ENCODE data around the gene SULT1C3. TPM values are rescaled to one million over a fixed set of nuclear protein-coding genes. Genes with fewer than 3 reads are reported as not detected.

Gene SULT1C3
- total RNA-seq: not detected
- not detected for polyA plus RNA-seq

- Histone ChIP-seq H3K27me3 (ENCODE audit: control insufficient read depth in 4 of 4, insufficient read depth in 4 of 4, low read length in 3 of 4) (no peaks in the 10 kb centered on the region), H3K27ac (ENCODE audit: low read depth in 1 of 2, low read length in 2 of 2) (no peak within 1 kb of the TSS), H3K4me1 (ENCODE audit: control insufficient read depth in 4 of 4, insufficient read depth in 4 of 4, low read length in 3 of 4) (peaks cover 0 to 5% (median under 1%) of the 10 kb centered on the region in 4 donors), H3K4me3 (ENCODE audit: low read depth in 1 of 3, low read length in 3 of 3) (no peak within 1 kb of the TSS), H3K36me3 (ENCODE audit: control insufficient read depth in 4 of 4, insufficient read depth in 3 of 4, low read depth in 1 of 4, low read length in 3 of 4) (no peaks in the 10 kb centered on the region), H3K9me3 (ENCODE audit: control insufficient read depth in 4 of 4, low read length in 3 of 4) (peaks cover 0 to 5% (median 2%) of the 10 kb centered on the region in 4 donors), H3K9ac (ENCODE audit: low read depth in 1 of 2, low read length in 2 of 2) (no peak within 1 kb of the TSS)
- TF ChIP-seq ATF3 (IDR thresholded peaks at IDR 0.05): no peak
- no peak for TF ChIP-seq JUND (IDR thresholded peaks at IDR 0.05)
- no peak for TF ChIP-seq MAX (IDR thresholded peaks at IDR 0.05)
- TF ChIP-seq HNF4A (conservative IDR thresholded peaks at IDR 0.05): no peak
- TF ChIP-seq NR2F2 (IDR thresholded peaks at IDR 0.05): no peak
- no peak for TF ChIP-seq FOXA2 (IDR thresholded peaks at IDR 0.05)
- WGBS: 80% methylated on average over 2 of the region's 2 CpGs
- no peak for DNase-seq (ENCODE audit: low spot score)
These were observed at the start of gene SULT1C3 for GRCh38 chr2:108239786-108240185. Gene SULT1C3, plus strand, starts transcription at chr2:108239968. Its CDS starts 7,227 bp downstream, at chr2:108247195.

- WGBS: 51% methylated on average over 3 of the region's 3 CpGs
- no peaks in the 10 kb centered on the region for H3K36me3 ChIP-seq (ENCODE audit: control insufficient read depth in 4 of 4, insufficient read depth in 3 of 4, low read depth in 1 of 4, low read length in 3 of 4)
- TF ChIP-seq ZBTB33 (IDR thresholded peaks at IDR 0.05) (no peak), FOXA1 (IDR thresholded peaks at IDR 0.05) (no peak), TAF1 (conservative IDR thresholded peaks at IDR 0.05) (no peak), HNF4G (IDR thresholded peaks at IDR 0.05) (no peak), RAD21 (IDR thresholded peaks at IDR 0.05) (no peak), SP1 (IDR thresholded peaks at IDR 0.05) (no peak), JUND (IDR thresholded peaks at IDR 0.05) (no peak), MAX (IDR thresholded peaks at IDR 0.05) (no peak), REST (IDR thresholded peaks at IDR 0.05) (no peak), CTCF (IDR thresholded peaks at IDR 0.05; ENCODE audit: low read depth, low read length, missing input control) (no peak)
These were observed 46.5 kb upstream of the SULT1C3 start for GRCh38 chr2:108193251-108193650.

More at GRCh38 chr2:108193251-108193650, 46.5 kb upstream of the SULT1C3 start:
- H3K27ac ChIP-seq (ENCODE audit: low read depth in 1 of 2, low read length in 2 of 2): no peak overlapping the region
- no peaks in the 10 kb centered on the region for H3K27me3 ChIP-seq (ENCODE audit: control insufficient read depth in 4 of 4, insufficient read depth in 4 of 4, low read length in 3 of 4)
- H3K9me3 ChIP-seq (ENCODE audit: control insufficient read depth in 4 of 4, low read length in 3 of 4): no peaks in the 10 kb centered on the region
- no peak overlapping the region for H3K9ac ChIP-seq (ENCODE audit: low read depth in 1 of 2, low read length in 2 of 2)
- H3K4me1 ChIP-seq (ENCODE audit: control insufficient read depth in 4 of 4, insufficient read depth in 4 of 4, low read length in 3 of 4): no peaks in the 10 kb centered on the region
- DNase-seq (ENCODE audit: low spot score): no peak
- H3K4me3 ChIP-seq (ENCODE audit: low read depth in 1 of 3, low read length in 3 of 3): no peak overlapping the region

Data from liver (tissue), 9 donors.